Measurements from ENCODE around the gene RARS1.

GRCh38 chr5:168502563-168503237, 16.4 kb downstream of the RARS1 start:
- TF ChIP-seq EZH2 (IDR thresholded peaks at IDR 0.05; ENCODE audit: insufficient read depth, low read length): no peak
- TF ChIP-seq CTCF (IDR thresholded peaks at IDR 0.05; ENCODE audit: insufficient read depth, low read depth, low read length): no peak
